Measurements from ENCODE around the gene KCNIP1.
"Not testable (repeated sequence)": the region's sequence is repeated elsewhere in the genome, so short reads cannot be mapped to it uniquely, and the experiment has no call there.

KCNIP1 gene

GRCh38 chr5:170756691-170757090, 252.9 kb downstream of the KCNIP1 start:
- DNase-seq = no peak

- DNase-seq = no peak
These were observed 253.4 kb downstream of the KCNIP1 start for GRCh38 chr5:170757182-170757601.

DNA sequence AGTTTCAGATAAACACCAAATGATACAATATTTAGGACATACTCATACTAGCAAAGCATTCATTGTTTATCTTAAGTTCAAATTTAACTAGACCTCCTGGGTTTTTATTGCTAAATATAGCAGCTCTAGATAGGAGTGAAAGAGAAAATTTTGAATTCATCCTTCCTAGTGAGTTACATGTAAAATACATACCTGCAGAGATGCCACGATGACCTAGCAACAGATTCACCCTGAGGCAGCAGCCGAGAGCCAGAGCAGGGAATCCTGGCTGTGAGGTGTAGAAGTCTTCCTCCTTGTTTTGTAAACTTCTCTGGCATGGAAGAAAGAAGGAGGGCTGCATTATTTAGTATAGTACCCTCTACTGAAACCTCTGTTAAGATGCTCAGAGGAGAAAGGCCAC, 253.8 kb downstream of the KCNIP1 start:
- no peak for DNase-seq

GRCh38 chr5:170758481-170758880, 254.7 kb downstream of the KCNIP1 start:
- no peak for DNase-seq

GRCh38 chr5:170760113-170760512, 256.3 kb downstream of the KCNIP1 start:
- no peak for DNase-seq

GRCh38 chr5:170761048-170761707, 257.4 kb downstream of the KCNIP1 start:
- DNase-seq = no peak

- DNase-seq = no peak
These were observed 257.9 kb downstream of the KCNIP1 start for GRCh38 chr5:170761708-170762066.

GRCh38 chr5:170762298-170762697, 258.5 kb downstream of the KCNIP1 start:
- not testable (repeated sequence) for DNase-seq

GRCh38 chr5:170765868-170766267, 262.0 kb downstream of the KCNIP1 start:
- not testable (repeated sequence) for DNase-seq

DNA sequence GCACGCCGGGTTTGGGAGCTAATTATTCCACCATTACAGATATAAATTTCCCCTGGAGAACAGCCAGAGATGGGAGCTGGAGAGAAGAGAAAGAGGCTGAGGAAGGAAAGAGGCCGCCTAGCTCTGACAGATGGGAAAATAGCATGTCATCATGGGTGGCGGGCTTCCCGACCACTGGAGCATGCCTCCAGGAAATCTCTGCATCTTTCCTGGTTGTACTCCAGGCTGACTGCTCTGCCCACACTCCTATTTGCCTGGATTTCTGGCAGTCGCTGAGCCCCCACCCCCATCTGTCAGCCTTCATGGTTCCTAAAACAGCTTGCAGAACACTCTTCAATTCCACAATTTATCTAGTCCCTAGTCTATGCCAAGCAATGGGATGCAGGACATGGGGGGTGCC, 265.4 kb downstream of the KCNIP1 start:
- no peak for DNase-seq

- no peak for DNase-seq
These were observed 266.1 kb downstream of the KCNIP1 start for GRCh38 chr5:170769898-170770416.

DNA sequence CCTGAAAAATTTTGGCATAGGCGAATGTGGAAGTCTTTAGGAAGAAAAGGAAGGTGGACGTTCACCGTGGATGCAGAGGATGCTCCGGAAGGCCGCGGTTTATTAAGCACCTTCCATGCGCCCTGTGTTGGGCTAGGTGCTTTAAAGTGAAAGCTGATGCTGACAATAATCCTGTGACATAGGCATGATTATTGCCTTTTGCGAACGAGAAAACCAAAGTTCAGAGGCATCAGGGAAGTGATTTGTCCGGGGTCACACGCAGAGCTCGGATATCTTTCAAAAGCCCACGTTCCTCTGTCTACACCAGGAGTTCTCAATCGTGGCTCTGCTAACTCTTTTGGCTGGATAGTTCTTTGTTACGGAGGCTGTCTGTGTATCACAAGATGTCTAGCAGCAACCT, 267.7 kb downstream of the KCNIP1 start:
- DNase-seq = no peak

DNA sequence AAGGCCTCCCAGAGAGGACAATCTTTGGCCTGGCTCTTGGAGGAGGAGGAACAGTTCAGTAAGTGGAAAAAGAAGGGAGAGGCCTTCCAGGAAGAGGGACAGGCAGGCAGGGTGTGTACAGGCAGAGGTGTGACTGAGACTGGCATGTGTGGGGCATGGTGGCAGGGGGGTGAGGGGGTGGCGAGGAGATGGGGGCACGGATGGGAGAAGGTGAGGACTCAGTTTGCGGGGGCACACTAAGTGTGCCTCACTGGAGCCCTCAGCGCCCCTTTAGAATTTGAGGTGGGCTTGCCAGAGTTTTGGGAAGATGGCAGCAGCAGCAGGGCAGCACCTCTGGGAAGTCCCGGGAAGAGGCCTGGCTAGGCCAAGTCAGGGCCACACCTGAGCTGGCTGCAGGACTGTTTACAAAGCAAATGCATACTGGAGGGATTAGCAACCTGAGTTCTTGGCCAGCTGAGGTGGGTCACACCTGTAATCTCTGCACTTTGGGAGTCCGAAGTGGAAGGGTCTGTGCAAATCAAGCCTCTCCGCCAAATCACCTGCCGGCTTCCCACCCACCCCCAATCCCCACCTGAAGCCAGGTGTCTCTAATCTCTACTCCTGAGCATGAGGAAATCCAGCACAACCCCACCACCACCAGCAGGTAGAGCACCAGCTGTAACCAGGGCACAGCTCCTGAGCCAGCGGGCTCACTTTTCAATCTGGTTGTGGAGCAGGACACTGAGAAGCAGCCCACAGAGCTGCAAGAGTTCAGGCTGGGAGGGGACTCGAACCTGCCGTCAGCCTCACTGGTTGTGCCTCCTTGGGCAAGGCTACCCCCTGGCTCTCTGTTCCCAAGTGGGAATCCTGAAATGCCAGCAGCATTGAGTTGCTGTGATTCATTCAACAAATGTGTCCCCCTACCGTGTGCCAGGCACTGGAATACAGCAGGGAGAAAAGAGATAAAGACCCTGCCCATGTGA, 269.5 kb downstream of the KCNIP1 start:
- no peak for DNase-seq

GRCh38 chr5:170774831-170775230, 271.0 kb downstream of the KCNIP1 start:
- no peak for DNase-seq

DNA sequence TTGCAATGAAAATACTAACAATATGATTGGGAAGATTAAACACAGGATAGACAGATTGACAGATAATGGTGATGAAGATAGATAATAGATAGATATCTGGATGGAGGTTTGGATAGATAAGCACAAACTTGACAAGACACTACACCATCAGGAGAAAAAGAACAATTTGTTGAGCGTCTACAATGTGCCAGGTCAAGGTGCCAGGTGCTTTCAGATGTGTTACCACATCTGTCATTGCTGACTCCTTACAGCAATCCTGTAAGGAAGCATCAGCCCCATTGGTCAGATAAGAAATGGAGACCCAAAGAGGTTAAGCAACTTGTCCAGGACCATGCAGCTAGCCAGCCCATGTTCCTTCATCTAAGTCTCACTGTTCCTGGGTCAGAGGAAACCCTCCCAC, 278.1 kb downstream of the KCNIP1 start:
- DNase-seq = no peak

- no peak for DNase-seq
These were observed 278.6 kb downstream of the KCNIP1 start for GRCh38 chr5:170782438-170782837.

- no peak for DNase-seq
These were observed 279.9 kb downstream of the KCNIP1 start, which contains the start of gene GABRP for GRCh38 chr5:170783498-170784247. Gene GABRP (plus strand): TSS chr5:170783725. CDS start chr5:170788616, 4,891 bp downstream.

- no peak for DNase-seq
These were observed 281.6 kb downstream of the KCNIP1 start for GRCh38 chr5:170785416-170785815.

Measured in T1000 (cell line).